ENCODE data around the gene CALM1. TPM values are rescaled to one million over a fixed set of nuclear protein-coding genes. Genes with fewer than 3 reads are reported as not detected.
A peak's percentile ranks its signal among the peaks of the same experiment; 100 is the strongest.

Gene CALM1
- total RNA-seq, 1 experiment from 2014 or later: 373 TPM

GRCh38 chr14:90387206-90387760 is 9.5 kb upstream of the CALM1 start:
- H3K4me3 Mint-ChIP-seq: no peak overlapping the region
- H3K9me3 Mint-ChIP-seq: no peaks in the 10 kb centered on the region
- CTCF ChIA-PET: no interaction called here
- no peak overlapping the region for H3K27ac Mint-ChIP-seq
- POLR2A ChIA-PET: interaction anchor here (0.7 kb wide), 1 partner anchor 253 kb away, joined by 3 read pairs; no protein-coding TSS in a partner anchor
- H3K4me1 Mint-ChIP-seq: peaks cover 20% of the 10 kb centered on the region
- no peak for DNase-seq (ENCODE audit: low spot score)
- no peaks in the 10 kb centered on the region; the same call in 1 of the 2 replicates for H3K27me3 Mint-ChIP-seq (ENCODE audit: low read depth)
- H3K36me3 Mint-ChIP-seq: no peaks in the 10 kb centered on the region
- no peak for ATAC-seq
- TF ChIP-seq USF1 (CRISPR knock-in tag; IDR thresholded peaks at IDR 0.05): no peak
- TF ChIP-seq ZNF121 (CRISPR knock-in tag; IDR thresholded peaks at IDR 0.05): no peak
- TF ChIP-seq ZNF532 (CRISPR knock-in tag; IDR thresholded peaks at IDR 0.05; ENCODE audit: borderline replicate concordance): no peak
- no peak for TF ChIP-seq NR3C1 (CRISPR knock-in tag; conservative IDR thresholded peaks at IDR 0.05; ENCODE audit: low read depth)
- no peak for TF ChIP-seq E2F4 (CRISPR knock-in tag; IDR thresholded peaks at IDR 0.05; ENCODE audit: borderline replicate concordance, low read depth)
- TF ChIP-seq, protein P1, sequence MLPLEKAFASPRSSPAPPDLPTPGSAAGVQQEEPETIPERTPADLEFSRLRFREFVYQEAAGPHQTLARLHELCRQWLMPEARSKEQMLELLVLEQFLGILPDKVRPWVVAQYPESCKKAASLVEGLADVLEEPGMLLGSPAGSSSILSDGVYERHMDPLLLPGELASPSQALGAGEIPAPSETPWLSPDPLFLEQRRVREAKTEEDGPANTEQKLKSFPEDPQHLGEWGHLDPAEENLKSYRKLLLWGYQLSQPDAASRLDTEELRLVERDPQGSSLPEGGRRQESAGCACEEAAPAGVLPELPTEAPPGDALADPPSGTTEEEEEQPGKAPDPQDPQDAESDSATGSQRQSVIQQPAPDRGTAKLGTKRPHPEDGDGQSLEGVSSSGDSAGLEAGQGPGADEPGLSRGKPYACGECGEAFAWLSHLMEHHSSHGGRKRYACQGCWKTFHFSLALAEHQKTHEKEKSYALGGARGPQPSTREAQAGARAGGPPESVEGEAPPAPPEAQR (CRISPR knock-in tag; IDR thresholded peaks at IDR 0.05): no peak
- no peak for TF ChIP-seq TP53 (CRISPR knock-in tag; IDR thresholded peaks at IDR 0.05)
- TF ChIP-seq JAZF1 (CRISPR knock-in tag; IDR thresholded peaks at IDR 0.05): no peak
- TF ChIP-seq ATF3 (CRISPR knock-in tag; conservative IDR thresholded peaks at IDR 0.05): no peak
- TF ChIP-seq, protein P2, sequence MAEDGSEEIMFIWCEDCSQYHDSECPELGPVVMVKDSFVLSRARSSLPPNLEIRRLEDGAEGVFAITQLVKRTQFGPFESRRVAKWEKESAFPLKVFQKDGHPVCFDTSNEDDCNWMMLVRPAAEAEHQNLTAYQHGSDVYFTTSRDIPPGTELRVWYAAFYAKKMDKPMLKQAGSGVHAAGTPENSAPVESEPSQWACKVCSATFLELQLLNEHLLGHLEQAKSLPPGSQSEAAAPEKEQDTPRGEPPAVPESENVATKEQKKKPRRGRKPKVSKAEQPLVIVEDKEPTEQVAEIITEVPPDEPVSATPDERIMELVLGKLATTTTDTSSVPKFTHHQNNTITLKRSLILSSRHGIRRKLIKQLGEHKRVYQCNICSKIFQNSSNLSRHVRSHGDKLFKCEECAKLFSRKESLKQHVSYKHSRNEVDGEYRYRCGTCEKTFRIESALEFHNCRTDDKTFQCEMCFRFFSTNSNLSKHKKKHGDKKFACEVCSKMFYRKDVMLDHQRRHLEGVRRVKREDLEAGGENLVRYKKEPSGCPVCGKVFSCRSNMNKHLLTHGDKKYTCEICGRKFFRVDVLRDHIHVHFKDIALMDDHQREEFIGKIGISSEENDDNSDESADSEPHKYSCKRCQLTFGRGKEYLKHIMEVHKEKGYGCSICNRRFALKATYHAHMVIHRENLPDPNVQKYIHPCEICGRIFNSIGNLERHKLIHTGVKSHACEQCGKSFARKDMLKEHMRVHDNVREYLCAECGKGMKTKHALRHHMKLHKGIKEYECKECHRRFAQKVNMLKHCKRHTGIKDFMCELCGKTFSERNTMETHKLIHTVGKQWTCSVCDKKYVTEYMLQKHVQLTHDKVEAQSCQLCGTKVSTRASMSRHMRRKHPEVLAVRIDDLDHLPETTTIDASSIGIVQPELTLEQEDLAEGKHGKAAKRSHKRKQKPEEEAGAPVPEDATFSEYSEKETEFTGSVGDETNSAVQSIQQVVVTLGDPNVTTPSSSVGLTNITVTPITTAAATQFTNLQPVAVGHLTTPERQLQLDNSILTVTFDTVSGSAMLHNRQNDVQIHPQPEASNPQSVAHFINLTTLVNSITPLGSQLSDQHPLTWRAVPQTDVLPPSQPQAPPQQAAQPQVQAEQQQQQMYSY (CRISPR knock-in tag; IDR thresholded peaks at IDR 0.05): no peak
- no peak for TF ChIP-seq MYBL2 (CRISPR knock-in tag; IDR thresholded peaks at IDR 0.05)
- TF ChIP-seq SMAD3 (CRISPR knock-in tag; IDR thresholded peaks at IDR 0.05; ENCODE audit: borderline replicate concordance): no peak

- no peak overlapping the region for H3K4me3 Mint-ChIP-seq
- ChIA-PET POLR2A (no interaction called here), CTCF (no interaction called here)
- DNase-seq (ENCODE audit: low spot score) (peak; percentile 24), ATAC-seq (peak; percentile 67)
- peaks cover 20% of the 10 kb centered on the region for H3K4me1 Mint-ChIP-seq
- TF ChIP-seq FOXP1 (CRISPR knock-in tag; IDR thresholded peaks at IDR 0.05; ENCODE audit: borderline replicate concordance) (no peak), NFE2L1 (CRISPR knock-in tag; IDR thresholded peaks at IDR 0.05) (peak; percentile 94), CDX4 (CRISPR knock-in tag; IDR thresholded peaks at IDR 0.05; ENCODE audit: borderline replicate concordance) (no peak), SMAD4 (CRISPR knock-in tag; IDR thresholded peaks at IDR 0.05) (no peak)
- H3K9me3 Mint-ChIP-seq: no peaks in the 10 kb centered on the region
- no peaks in the 10 kb centered on the region; the same call in 1 of the 2 replicates for H3K27me3 Mint-ChIP-seq (ENCODE audit: low read depth)
- no peak overlapping the region for H3K27ac Mint-ChIP-seq
- H3K36me3 Mint-ChIP-seq: no peaks in the 10 kb centered on the region
Measured at GRCh38 chr14:90388437-90388836, 8.4 kb upstream of the CALM1 start.
